Neural cell (in vitro differentiated cells): ENCODE data around the gene ALOXE3. TPM values are rescaled to one million over a fixed set of nuclear protein-coding genes. Genes with fewer than 3 reads are reported as not detected.

Source experiments
- H2AFZ ChIP-seq: fragments of 200-600, 300-800 bp; sonication (generic), shearing (Covaris generic); 2 replicates; pipeline ENCODE4 v1.6.0; 2014; ENCODE audit warnings: low read depth, mild to moderate bottlenecking, antibody characterized with exemption, low read length, moderate library complexity
- H3F3A ChIP-seq: fragments of 200-600 bp; shearing (Covaris generic); 2 replicates; pipeline ENCODE4 v1.6.1; 2016; ENCODE audit warnings: mild to moderate bottlenecking, moderate library complexity, mixed read lengths, antibody characterized with exemption, low read length; ENCODE audit not compliant: insufficient read depth, poor library complexity, severe bottlenecking
- H3K27ac ChIP-seq: fragments of 200-600, 300-800 bp; sonication (generic), shearing (Covaris generic); 2 replicates; pipeline ENCODE4 v1.5.1; 2014; ENCODE audit warnings: mild to moderate bottlenecking, low read length, moderate library complexity
- H3K27me3 ChIP-seq: fragments of 300-800, 200-600 bp; sonication (generic), shearing (Covaris generic); 2 replicates; pipeline ENCODE4 v1.6.0; 2014; ENCODE audit warnings: mild to moderate bottlenecking, low read depth, low read length, moderate library complexity; ENCODE audit not compliant: insufficient read depth
- H3K36me3 ChIP-seq: fragments of 300-800, 200-600 bp; sonication (generic), shearing (Covaris generic); 2 replicates; pipeline ENCODE4 v1.5.1; 2014; ENCODE audit warnings: mild to moderate bottlenecking, antibody characterized with exemption, low read length, moderate library complexity; ENCODE audit not compliant: insufficient read depth
- H3K4me2 ChIP-seq: fragments of 300-800, 200-600 bp; sonication (generic), shearing (Covaris generic); 2 replicates; pipeline ENCODE4 v1.6.0; 2014; ENCODE audit warnings: mild to moderate bottlenecking, low read length
- H3K4me3 ChIP-seq: fragments of 300-800, 200-600 bp; sonication (generic), shearing (Covaris generic); 2 replicates; pipeline ENCODE4 v1.5.1; 2014; ENCODE audit warnings: mild to moderate bottlenecking, low read length, moderate library complexity
- H3K79me2 ChIP-seq: fragments of 200-600 bp; shearing (Covaris generic); replicated peaks from 2 replicates; pipeline ENCODE4 v1.6.0; 2014; ENCODE audit warnings: mild to moderate bottlenecking, low read length, moderate library complexity; ENCODE audit not compliant: insufficient read depth
- H3K9ac ChIP-seq: fragments of 300-800, 200-600 bp; sonication (generic), shearing (Covaris generic); 2 replicates; pipeline ENCODE4 v1.6.1; 2016; ENCODE audit warnings: mild to moderate bottlenecking, low read length, mixed read lengths
- H3K9me2 ChIP-seq: fragments of 200-600 bp; shearing (Covaris generic); 2 replicates; pipeline ENCODE4 v1.6.1; 2016; ENCODE audit warnings: mild to moderate bottlenecking, low read length, mixed read lengths; ENCODE audit not compliant: insufficient read depth
- H3K9me3 ChIP-seq: fragments of 200-600, 300-800 bp; sonication (generic), shearing (Covaris generic); 2 replicates; pipeline ENCODE4 v1.6.1; 2016; ENCODE audit warnings: mild to moderate bottlenecking, mixed run types, low read length, moderate library complexity, mixed read lengths
- H4K20me1 ChIP-seq: fragments of 200-600 bp; shearing (Covaris generic); 2 replicates; pipeline ENCODE4 v1.6.1; 2016; ENCODE audit warnings: mild to moderate bottlenecking, mixed run types; ENCODE audit not compliant: insufficient read depth
- EP300 ChIP-seq: fragments of 450-650 bp; conservative IDR thresholded peaks from 2 replicates; pipeline ENCODE4 v1.6.1; 2014; ENCODE audit warnings: antibody characterized with exemption, mild to moderate bottlenecking, moderate library complexity; ENCODE audit not compliant: poor library complexity, severe bottlenecking
- EZH2 ChIP-seq: fragments of 200-600, 300-800 bp; shearing (Covaris generic), sonication (generic); IDR thresholded peaks from 2 replicates; pipeline ENCODE4 v1.6.1; 2014; ENCODE audit warnings: antibody characterized with exemption, low read length, borderline replicate concordance, mild to moderate bottlenecking; ENCODE audit not compliant: insufficient read depth, poor library complexity, severe bottlenecking
- MXI1 ChIP-seq: fragments of 450-650 bp; conservative IDR thresholded peaks from 2 replicates; pipeline ENCODE4 v1.6.1; 2014; ENCODE audit warnings: antibody characterized with exemption, mild to moderate bottlenecking; ENCODE audit not compliant: poor library complexity, severe bottlenecking
- POLR2AphosphoS5 ChIP-seq: IDR thresholded peaks from 2 replicates; pipeline ENCODE4 v1.6.1; 2012
- RAD21 ChIP-seq: fragments of 450-650 bp; conservative IDR thresholded peaks from 2 replicates; pipeline ENCODE4 v1.6.1; 2014; ENCODE audit warnings: antibody characterized with exemption, mild to moderate bottlenecking, moderate library complexity
- REST ChIP-seq: IDR thresholded peaks from 2 replicates; pipeline ENCODE4 v1.6.1; 2012; ENCODE audit warnings: borderline replicate concordance
- SMC3 ChIP-seq: fragments of 450-650 bp; conservative IDR thresholded peaks from 2 replicates; pipeline ENCODE4 v1.6.1; 2014; ENCODE audit warnings: antibody characterized with exemption, mild to moderate bottlenecking, moderate library complexity; ENCODE audit not compliant: poor library complexity
- TAF1 ChIP-seq: IDR thresholded peaks from 2 replicates; pipeline ENCODE4 v1.6.1; 2012; ENCODE audit warnings: low read depth
- polyA plus RNA-seq: library from polyadenylated mRNA; depleted of rRNA; stranded (reverse); fragments of >200 nt; gene quantifications from 2 replicates; pipeline ENCODE4 v1.2.3, GENCODE V29; 2014
- TF ChIP-seq, protein P1 (sequence below): fragments of 450-650 bp; IDR thresholded peaks from 2 replicates; pipeline ENCODE4 v1.5.1; 2014; ENCODE audit warnings: antibody characterized with exemption, mild to moderate bottlenecking, moderate library complexity; ENCODE audit not compliant: poor library complexity, severe bottlenecking

The ALOXE3 gene
- polyA plus RNA-seq, 1 donor from 2014 or later, result 0.77 TPM

DNA sequence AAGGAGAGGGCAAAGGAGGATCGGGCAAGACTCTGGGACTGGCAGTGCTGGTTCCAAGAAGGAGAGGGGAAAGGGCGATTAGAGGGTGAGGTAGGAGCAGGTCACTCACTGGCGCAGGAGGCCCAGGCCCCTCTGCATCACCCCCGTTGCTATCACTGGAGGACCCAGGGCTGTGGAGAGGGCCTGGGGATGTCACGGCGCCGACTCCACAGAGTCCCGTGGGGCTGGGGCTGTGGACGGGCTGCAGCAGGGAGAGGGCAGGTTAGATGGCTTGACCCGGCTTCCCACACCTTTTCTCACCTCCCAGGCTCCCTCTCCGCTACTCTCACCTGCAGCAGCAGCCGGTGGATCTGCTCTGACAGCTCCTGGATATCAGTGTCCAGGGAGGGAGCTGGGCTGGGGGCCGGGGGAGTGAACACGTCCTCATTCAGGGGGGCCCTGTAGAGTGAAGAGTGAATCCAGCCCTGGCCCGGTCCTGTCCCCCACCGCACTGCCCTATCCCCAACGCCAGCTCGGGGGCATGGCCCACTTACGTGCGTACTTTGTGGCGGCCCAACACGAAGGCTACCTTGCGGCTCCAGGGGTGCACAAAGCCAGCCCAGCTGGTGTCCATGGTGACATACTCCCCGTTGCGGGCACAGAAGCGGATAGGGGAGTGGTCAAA, 29.0 kb upstream of the ALOXE3 start:
- Histone ChIP-seq H3K27me3 (no peaks in the 10 kb centered on the region), H2AFZ (no peak overlapping the region), H3K79me2 (no peaks in the 10 kb centered on the region), H3K4me3 (no peak overlapping the region), H3K9me3 (no peaks in the 10 kb centered on the region), H3K36me3 (no peaks in the 10 kb centered on the region), H3K9ac (no peak overlapping the region), H4K20me1 (no peaks in the 10 kb centered on the region), H3F3A (peaks cover 6% of the 10 kb centered on the region), H3K9me2 (no peaks in the 10 kb centered on the region), H3K4me2 (no peak overlapping the region), H3K27ac (no peak overlapping the region)
- TF ChIP-seq, protein P1, sequence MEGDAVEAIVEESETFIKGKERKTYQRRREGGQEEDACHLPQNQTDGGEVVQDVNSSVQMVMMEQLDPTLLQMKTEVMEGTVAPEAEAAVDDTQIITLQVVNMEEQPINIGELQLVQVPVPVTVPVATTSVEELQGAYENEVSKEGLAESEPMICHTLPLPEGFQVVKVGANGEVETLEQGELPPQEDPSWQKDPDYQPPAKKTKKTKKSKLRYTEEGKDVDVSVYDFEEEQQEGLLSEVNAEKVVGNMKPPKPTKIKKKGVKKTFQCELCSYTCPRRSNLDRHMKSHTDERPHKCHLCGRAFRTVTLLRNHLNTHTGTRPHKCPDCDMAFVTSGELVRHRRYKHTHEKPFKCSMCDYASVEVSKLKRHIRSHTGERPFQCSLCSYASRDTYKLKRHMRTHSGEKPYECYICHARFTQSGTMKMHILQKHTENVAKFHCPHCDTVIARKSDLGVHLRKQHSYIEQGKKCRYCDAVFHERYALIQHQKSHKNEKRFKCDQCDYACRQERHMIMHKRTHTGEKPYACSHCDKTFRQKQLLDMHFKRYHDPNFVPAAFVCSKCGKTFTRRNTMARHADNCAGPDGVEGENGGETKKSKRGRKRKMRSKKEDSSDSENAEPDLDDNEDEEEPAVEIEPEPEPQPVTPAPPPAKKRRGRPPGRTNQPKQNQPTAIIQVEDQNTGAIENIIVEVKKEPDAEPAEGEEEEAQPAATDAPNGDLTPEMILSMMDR, result no peak
- TF ChIP-seq MXI1, result no peak
- no peak for TF ChIP-seq EZH2
- TF ChIP-seq POLR2AphosphoS5, result no peak
- no peak for TF ChIP-seq SMC3
- TF ChIP-seq REST, result no peak
- no peak for TF ChIP-seq TAF1

- no peak overlapping the region for H2AFZ ChIP-seq
- H3K9ac ChIP-seq, result no peak overlapping the region
- no peak overlapping the region for H3K27ac ChIP-seq
- H3K4me2 ChIP-seq, result no peak overlapping the region
- H3K79me2 ChIP-seq, result no peaks in the 10 kb centered on the region
- H4K20me1 ChIP-seq, result no peaks in the 10 kb centered on the region
- H3K27me3 ChIP-seq, result no peaks in the 10 kb centered on the region
- H3K36me3 ChIP-seq, result no peaks in the 10 kb centered on the region
- H3K9me2 ChIP-seq, result no peaks in the 10 kb centered on the region
- TF ChIP-seq MXI1 (no peak), POLR2AphosphoS5 (no peak), EP300 (no peak), REST (no peak), EZH2 (no peak), SMC3 (no peak), RAD21 (no peak), TAF1 (no peak)
- TF ChIP-seq, protein P1, result no peak
- H3K4me3 ChIP-seq, result no peak overlapping the region
- no peaks in the 10 kb centered on the region for H3K9me3 ChIP-seq
- H3F3A ChIP-seq, result peaks cover 2% of the 10 kb centered on the region
Observed at GRCh38 chr17:8146381-8147140, 28.2 kb upstream of the ALOXE3 start.
